ENCODE results near the gene DHRSX.

GRCh38 chrX:2404776-2405175 lies 96.0 kb downstream of the DHRSX start:
- TF ChIP-seq CTCF (IDR thresholded peaks at IDR 0.05; ENCODE audit: low read depth, low read length) (no peak), MAX (IDR thresholded peaks at IDR 0.05; ENCODE audit: low read depth, low read length) (no peak), POLR2A (IDR thresholded peaks at IDR 0.05; ENCODE audit: extremely low read depth, insufficient read length) (no peak), MYC (IDR thresholded peaks at IDR 0.05; ENCODE audit: low read depth, low read length) (no peak)

Data from NB4 (cell line).